GM23338 (cell line): ENCODE measurements around the gene ASB5. TPM values are rescaled to one million over a fixed set of nuclear protein-coding genes. Genes with fewer than 3 reads are reported as not detected.
"Not testable (repeated sequence)": the region's sequence is repeated elsewhere in the genome, so short reads cannot be mapped to it uniquely, and the experiment has no call there.

ENCODE experiments used
- ATAC-seq: fragments of 200-7000 bp; cut with Tn5 transposase; 3 replicates; pipeline ENCODE4 v1.9.1; 2020
- DNase-seq: peaks from one replicate; pipeline ENCODE4 v3.0.0-alpha.2; 2015; ENCODE audit warnings: low spot score
- H2AFZ ChIP-seq: fragments of 200-600 bp; sonication (generic); 2 replicates; pipeline ENCODE4 v1.8.0; 2016; ENCODE audit warnings: antibody characterized with exemption, mild to moderate bottlenecking, moderate library complexity
- H3F3A ChIP-seq: fragments of 200-600 bp; sonication (generic); replicated peaks from 2 replicates; pipeline ENCODE4 v1.8.0; 2017; ENCODE audit warnings: antibody characterized with exemption, mixed run types, low read depth
- H3K27ac ChIP-seq: fragments of 200-600 bp; sonication (generic); 2 replicates; pipeline ENCODE4 v1.6.1; 2016; ENCODE audit warnings: low read depth
- H3K27me3 ChIP-seq: fragments of 200-600 bp; sonication (generic); 2 replicates; pipeline ENCODE4 v1.8.0; 2016; ENCODE audit warnings: mild to moderate bottlenecking, mixed run types, moderate library complexity; ENCODE audit not compliant: insufficient read depth
- H3K36me3 ChIP-seq: fragments of 200-600 bp; sonication (generic); 2 replicates; pipeline ENCODE4 v1.8.0; 2016; ENCODE audit warnings: mild to moderate bottlenecking; ENCODE audit not compliant: insufficient read depth
- H3K4me1 ChIP-seq: fragments of 200-600 bp; sonication (generic); 2 replicates; pipeline ENCODE4 v1.8.0; 2016; ENCODE audit warnings: mild to moderate bottlenecking, moderate library complexity; ENCODE audit not compliant: insufficient read depth
- H3K4me2 ChIP-seq: fragments of 200-600 bp; sonication (generic); 2 replicates; pipeline ENCODE4 v1.7.1; 2017; ENCODE audit warnings: mixed run types
- H3K4me3 ChIP-seq: fragments of 200-600 bp; sonication (generic); 2 replicates; pipeline ENCODE4 v1.6.1; 2016; ENCODE audit warnings: mixed run types
- H3K79me2 ChIP-seq: fragments of 200-600 bp; sonication (generic); replicated peaks from 2 replicates; pipeline ENCODE4 v1.8.0; 2017; ENCODE audit warnings: mild to moderate bottlenecking; ENCODE audit not compliant: insufficient read depth
- H3K9me2 ChIP-seq: fragments of 200-600 bp; sonication (generic); 2 replicates; pipeline ENCODE4 v1.8.0; 2017; ENCODE audit not compliant: insufficient read depth
- H4K20me1 ChIP-seq: fragments of 200-600 bp; sonication (generic); replicated peaks from 2 replicates; pipeline ENCODE4 v1.8.0; 2017; ENCODE audit warnings: mild to moderate bottlenecking; ENCODE audit not compliant: insufficient read depth
- H3K27ac Mint-ChIP-seq: 2 replicates; pipeline ENCODE4 v1.8.0; 2020; ENCODE audit warnings: inconsistent platforms, mild to moderate bottlenecking, moderate library complexity, mixed read lengths
- H3K27me3 Mint-ChIP-seq: 3 replicates; pipeline ENCODE4 v1.8.0; 2022; ENCODE audit warnings: low read depth, mild to moderate bottlenecking, moderate library complexity, mixed read lengths, inconsistent platforms; ENCODE audit not compliant: insufficient read depth, poor library complexity
- H3K36me3 Mint-ChIP-seq: 3 replicates; pipeline ENCODE4 v1.8.0; 2021; ENCODE audit warnings: low read depth, mild to moderate bottlenecking, inconsistent platforms, moderate library complexity, mixed read lengths
- H3K4me1 Mint-ChIP-seq: 3 replicates; pipeline ENCODE4 v1.8.0; 2020; ENCODE audit warnings: mild to moderate bottlenecking, inconsistent platforms, mixed read lengths
- H3K4me3 Mint-ChIP-seq: 3 replicates; pipeline ENCODE4 v1.8.0; 2021; ENCODE audit warnings: moderate library complexity, mild to moderate bottlenecking, inconsistent platforms, mixed read lengths
- H3K9me3 Mint-ChIP-seq: 3 replicates; pipeline ENCODE4 v1.8.0; 2020; ENCODE audit warnings: moderate library complexity, mild to moderate bottlenecking, inconsistent platforms, mixed read lengths
- CREB1 ChIP-seq: fragments of 250-450 bp; sonication (Bioruptor Pico); IDR thresholded peaks from 2 replicates; pipeline ENCODE4 v1.5.0; 2020; ENCODE audit warnings: low read depth, mild to moderate bottlenecking, moderate library complexity
- ETS1 ChIP-seq: IDR thresholded peaks from 2 replicates; pipeline ENCODE4 v1.6.1; 2016; ENCODE audit warnings: antibody characterized with exemption
- NANOG ChIP-seq: IDR thresholded peaks from 2 replicates; pipeline ENCODE4 v1.6.1; 2016; ENCODE audit warnings: antibody characterized with exemption, borderline replicate concordance
- POLR2AphosphoS5 ChIP-seq: IDR thresholded peaks from 2 replicates; pipeline ENCODE4 v1.6.1; 2016; ENCODE audit warnings: antibody characterized with exemption, low read depth
- ZNF114 ChIP-seq: fragments of 250-450 bp; sonication (Bioruptor Pico); IDR thresholded peaks from 2 replicates; pipeline ENCODE4 v1.5.0; 2020; ENCODE audit warnings: mild to moderate bottlenecking, moderate library complexity
- polyA plus RNA-seq: library from polyadenylated mRNA; unstranded; fragments of >200 nt; fragmentation: Nextera tagmentation; extraction: Ambion mirVana; gene quantifications from 2 replicates; pipeline ENCODE4 v1.2.1, GENCODE V29; 2016
- total RNA-seq: library from RNA; depleted of rRNA; stranded (reverse); fragments of >200 nt; shearing (Covaris generic); gene quantifications from 2 replicates; pipeline ENCODE4 v1.2.3, GENCODE V29; 2014
- TF ChIP-seq, protein P1 (sequence below): fragments of 250-450 bp; sonication (Bioruptor Pico); IDR thresholded peaks from 2 replicates; pipeline ENCODE4 v1.5.0; 2020; ENCODE audit warnings: mild to moderate bottlenecking, moderate library complexity

Gene ASB5
- total and polyA plus RNA-seq, 2 experiments from 2014 or later = not detected

- Histone ChIP-seq H2AFZ (no peak overlapping the region), H3K4me1 (peaks cover 21% of the 10 kb centered on the region), H4K20me1 (no peaks in the 10 kb centered on the region), H3K4me3 (no peak overlapping the region), H3K9me2 (no peaks in the 10 kb centered on the region), H3K79me2 (no peaks in the 10 kb centered on the region), H3K4me2 (no peak overlapping the region), H3F3A (no peaks in the 10 kb centered on the region), H3K36me3 (no peaks in the 10 kb centered on the region), H3K27ac (no peak overlapping the region), H3K27me3 (peaks cover 22% of the 10 kb centered on the region)
- no peak overlapping the region for H3K27ac Mint-ChIP-seq
- H3K27me3 Mint-ChIP-seq = no peaks in the 10 kb centered on the region
- no peaks in the 10 kb centered on the region; the same call in 2 of the 3 replicates for H3K9me3 Mint-ChIP-seq
- TF ChIP-seq ETS1 (no peak), ZNF114 (CRISPR knock-in tag) (no peak), CREB1 (no peak), POLR2AphosphoS5 (no peak), NANOG (no peak)
- H3K4me1 Mint-ChIP-seq = peaks cover 8% of the 10 kb centered on the region
- DNase-seq (no peak), ATAC-seq (no peak)
- H3K36me3 Mint-ChIP-seq = no peaks in the 10 kb centered on the region
- H3K4me3 Mint-ChIP-seq = no peak overlapping the region
Measured at GRCh38 chr4:176298664-176299063, 29.6 kb upstream of the ASB5 start.

DNA sequence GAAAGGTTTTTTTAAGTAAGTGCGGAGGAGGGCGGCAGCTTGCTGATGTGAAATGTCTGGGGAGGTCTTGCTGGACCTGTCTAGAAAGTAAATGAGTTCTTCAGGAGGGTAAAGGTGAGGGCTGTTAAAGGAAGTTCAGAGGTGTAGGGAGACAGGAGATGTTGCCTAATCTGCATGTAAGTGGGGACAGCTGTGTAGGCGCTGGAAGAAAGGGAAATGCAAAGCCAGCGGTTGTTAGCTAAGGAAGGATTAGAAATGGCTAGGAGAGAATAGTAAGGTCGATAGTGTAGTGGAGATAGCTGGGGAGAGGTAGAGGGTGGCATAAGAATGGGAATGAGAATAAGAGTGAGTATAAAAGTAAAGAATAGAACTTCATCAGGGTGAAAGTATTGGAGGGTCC, 26.9 kb upstream of the ASB5 start:
- H3K36me3 Mint-ChIP-seq, ATAC-seq, H3K4me1 Mint-ChIP-seq, H2AFZ ChIP-seq, H3F3A ChIP-seq, H3K27ac Mint-ChIP-seq, H3K27ac ChIP-seq, H3K9me3 Mint-ChIP-seq, H3K27me3 Mint-ChIP-seq, H3K36me3 ChIP-seq, H3K27me3 ChIP-seq, H3K4me3 ChIP-seq, H3K79me2 ChIP-seq, H3K4me3 Mint-ChIP-seq, H4K20me1 ChIP-seq, H3K9me2 ChIP-seq: not testable (repeated sequence)
- peak; percentile 49 for DNase-seq
- TF ChIP-seq, protein P1, sequence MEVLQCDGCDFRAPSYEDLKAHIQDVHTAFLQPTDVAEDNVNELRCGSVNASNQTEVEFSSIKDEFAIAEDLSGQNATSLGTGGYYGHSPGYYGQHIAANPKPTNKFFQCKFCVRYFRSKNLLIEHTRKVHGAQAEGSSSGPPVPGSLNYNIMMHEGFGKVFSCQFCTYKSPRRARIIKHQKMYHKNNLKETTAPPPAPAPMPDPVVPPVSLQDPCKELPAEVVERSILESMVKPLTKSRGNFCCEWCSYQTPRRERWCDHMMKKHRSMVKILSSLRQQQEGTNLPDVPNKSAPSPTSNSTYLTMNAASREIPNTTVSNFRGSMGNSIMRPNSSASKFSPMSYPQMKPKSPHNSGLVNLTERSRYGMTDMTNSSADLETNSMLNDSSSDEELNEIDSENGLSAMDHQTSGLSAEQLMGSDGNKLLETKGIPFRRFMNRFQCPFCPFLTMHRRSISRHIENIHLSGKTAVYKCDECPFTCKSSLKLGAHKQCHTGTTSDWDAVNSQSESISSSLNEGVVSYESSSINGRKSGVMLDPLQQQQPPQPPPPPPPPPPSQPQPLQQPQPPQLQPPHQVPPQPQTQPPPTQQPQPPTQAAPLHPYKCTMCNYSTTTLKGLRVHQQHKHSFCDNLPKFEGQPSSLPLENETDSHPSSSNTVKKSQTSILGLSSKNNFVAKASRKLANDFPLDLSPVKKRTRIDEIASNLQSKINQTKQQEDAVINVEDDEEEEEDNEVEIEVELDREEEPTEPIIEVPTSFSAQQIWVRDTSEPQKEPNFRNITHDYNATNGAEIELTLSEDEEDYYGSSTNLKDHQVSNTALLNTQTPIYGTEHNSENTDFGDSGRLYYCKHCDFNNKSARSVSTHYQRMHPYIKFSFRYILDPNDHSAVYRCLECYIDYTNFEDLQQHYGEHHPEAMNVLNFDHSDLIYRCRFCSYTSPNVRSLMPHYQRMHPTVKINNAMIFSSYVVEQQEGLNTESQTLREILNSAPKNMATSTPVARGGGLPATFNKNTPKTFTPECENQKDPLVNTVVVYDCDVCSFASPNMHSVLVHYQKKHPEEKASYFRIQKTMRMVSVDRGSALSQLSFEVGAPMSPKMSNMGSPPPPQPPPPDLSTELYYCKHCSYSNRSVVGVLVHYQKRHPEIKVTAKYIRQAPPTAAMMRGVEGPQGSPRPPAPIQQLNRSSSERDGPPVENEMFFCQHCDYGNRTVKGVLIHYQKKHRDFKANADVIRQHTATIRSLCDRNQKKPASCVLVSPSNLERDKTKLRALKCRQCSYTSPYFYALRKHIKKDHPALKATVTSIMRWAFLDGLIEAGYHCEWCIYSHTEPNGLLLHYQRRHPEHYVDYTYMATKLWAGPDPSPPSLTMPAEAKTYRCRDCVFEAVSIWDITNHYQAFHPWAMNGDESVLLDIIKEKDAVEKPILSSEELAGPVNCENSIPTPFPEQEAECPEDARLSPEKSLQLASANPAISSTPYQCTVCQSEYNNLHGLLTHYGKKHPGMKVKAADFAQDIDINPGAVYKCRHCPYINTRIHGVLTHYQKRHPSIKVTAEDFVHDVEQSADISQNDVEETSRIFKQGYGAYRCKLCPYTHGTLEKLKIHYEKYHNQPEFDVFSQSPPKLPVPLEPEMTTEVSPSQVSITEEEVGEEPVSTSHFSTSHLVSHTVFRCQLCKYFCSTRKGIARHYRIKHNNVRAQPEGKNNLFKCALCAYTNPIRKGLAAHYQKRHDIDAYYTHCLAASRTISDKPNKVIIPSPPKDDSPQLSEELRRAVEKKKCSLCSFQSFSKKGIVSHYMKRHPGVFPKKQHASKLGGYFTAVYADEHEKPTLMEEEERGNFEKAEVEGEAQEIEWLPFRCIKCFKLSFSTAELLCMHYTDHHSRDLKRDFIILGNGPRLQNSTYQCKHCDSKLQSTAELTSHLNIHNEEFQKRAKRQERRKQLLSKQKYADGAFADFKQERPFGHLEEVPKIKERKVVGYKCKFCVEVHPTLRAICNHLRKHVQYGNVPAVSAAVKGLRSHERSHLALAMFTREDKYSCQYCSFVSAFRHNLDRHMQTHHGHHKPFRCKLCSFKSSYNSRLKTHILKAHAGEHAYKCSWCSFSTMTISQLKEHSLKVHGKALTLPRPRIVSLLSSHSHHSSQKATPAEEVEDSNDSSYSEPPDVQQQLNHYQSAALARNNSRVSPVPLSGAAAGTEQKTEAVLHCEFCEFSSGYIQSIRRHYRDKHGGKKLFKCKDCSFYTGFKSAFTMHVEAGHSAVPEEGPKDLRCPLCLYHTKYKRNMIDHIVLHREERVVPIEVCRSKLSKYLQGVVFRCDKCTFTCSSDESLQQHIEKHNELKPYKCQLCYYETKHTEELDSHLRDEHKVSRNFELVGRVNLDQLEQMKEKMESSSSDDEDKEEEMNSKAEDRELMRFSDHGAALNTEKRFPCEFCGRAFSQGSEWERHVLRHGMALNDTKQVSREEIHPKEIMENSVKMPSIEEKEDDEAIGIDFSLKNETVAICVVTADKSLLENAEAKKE (CRISPR knock-in tag) = peak; percentile 85
- H3K4me2 ChIP-seq = peak overlapping the region; percentile 70
- H3K4me1 ChIP-seq = peaks cover 13% of the 10 kb centered on the region
